Activated CD4-positive, alpha-beta T cell treated with anti-CD3 and anti-CD28 coated beads, Interleukin-2, amount 10 ng/mL, durations not matched to agents 24 days and 14 days (primary cell): Measurements from ENCODE around the gene CDCA8. TPM values are rescaled to one million over a fixed set of nuclear protein-coding genes. Genes with fewer than 3 reads are reported as not detected.

Experiments used
- DNase-seq: peaks from one replicate; pipeline ENCODE4 v3.0.0; 2022
- H3K27ac Mint-ChIP-seq: one replicate; pipeline ENCODE4 v1.8.0; 2022; ENCODE audit warnings: mild to moderate bottlenecking, mixed read lengths
- H3K27me3 Mint-ChIP-seq: one replicate; pipeline ENCODE4 v1.8.0; 2022; ENCODE audit warnings: mixed read lengths
- H3K36me3 Mint-ChIP-seq: one replicate; pipeline ENCODE4 v1.8.0; 2022; ENCODE audit warnings: low read depth, mild to moderate bottlenecking, mixed read lengths
- H3K4me1 Mint-ChIP-seq: one replicate; pipeline ENCODE4 v1.8.0; 2021; ENCODE audit warnings: mixed read lengths
- H3K4me3 Mint-ChIP-seq: one replicate; pipeline ENCODE4 v1.8.0; 2022; ENCODE audit warnings: mild to moderate bottlenecking, moderate library complexity, mixed read lengths
- H3K9me3 Mint-ChIP-seq: one replicate; pipeline ENCODE4 v1.8.0; 2021; ENCODE audit warnings: mixed read lengths
- intact Hi-C: fragments of 100-400 bp; cut with micrococcal nuclease; formaldehyde crosslinking; loops from one replicate; pipeline ENCODE4 v1.15.1; 2023
- total RNA-seq: library from RNA; stranded (reverse); gene quantifications from 2 replicates; pipeline ENCODE4 v1.2.3, GENCODE V29; 2022

CDCA8 gene
- total RNA-seq, 1 donor from 2014 or later: 35.9 TPM

GRCh38 chr1:37662031-37662755 is 30.1 kb upstream of the CDCA8 start:
- Mint-ChIP-seq H3K4me3 (no peak overlapping the region), H3K9me3 (no peaks in the 10 kb centered on the region), H3K4me1 (no peaks in the 10 kb centered on the region), H3K27me3 (peaks cover 12% of the 10 kb centered on the region), H3K27ac (no peak overlapping the region), H3K36me3 (no peaks in the 10 kb centered on the region)
- intact Hi-C loops: no loop called here
- DNase-seq: no peak

GRCh38 chr1:37663426-37664000 is 28.8 kb upstream of the CDCA8 start:
- intact Hi-C loops: no loop called here
- peaks cover 11% of the 10 kb centered on the region for H3K27me3 Mint-ChIP-seq
- no peak overlapping the region for H3K4me3 Mint-ChIP-seq
- DNase-seq: no peak
- H3K9me3 Mint-ChIP-seq: no peaks in the 10 kb centered on the region
- H3K4me1 Mint-ChIP-seq: no peaks in the 10 kb centered on the region
- no peaks in the 10 kb centered on the region for H3K36me3 Mint-ChIP-seq
- no peak overlapping the region for H3K27ac Mint-ChIP-seq

DNA sequence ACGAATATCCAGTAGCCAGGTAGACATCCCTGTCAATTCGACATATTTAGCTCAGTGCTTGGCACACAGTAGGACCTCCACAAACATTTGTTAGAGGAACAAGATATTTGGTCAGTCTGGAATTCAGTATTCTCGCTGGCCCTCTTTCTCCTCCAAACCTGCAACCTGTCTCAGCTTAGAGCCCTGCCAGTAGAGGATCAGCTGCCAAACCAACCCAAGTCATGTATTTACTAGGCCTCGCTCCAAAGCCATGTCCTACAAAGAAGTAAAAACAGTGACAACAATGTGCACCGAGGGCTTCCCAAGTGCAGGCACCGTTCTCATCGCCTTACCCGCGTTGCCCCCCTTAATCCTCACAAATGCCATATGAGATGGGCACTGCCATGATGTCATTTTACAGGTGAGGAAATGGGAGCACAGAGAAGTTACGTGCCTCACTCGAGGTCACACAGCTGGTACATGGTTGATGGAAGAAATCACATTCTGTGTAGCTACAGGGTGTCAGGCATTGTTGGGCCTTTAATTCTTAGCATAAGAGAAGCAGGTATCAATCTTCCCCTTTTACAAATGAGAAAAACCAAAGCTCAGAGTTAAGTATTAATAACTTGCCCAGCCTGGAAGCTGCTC is 26.0 kb upstream of the CDCA8 start:
- Mint-ChIP-seq H3K36me3 (no peaks in the 10 kb centered on the region), H3K27ac (no peak overlapping the region), H3K4me3 (no peak overlapping the region), H3K4me1 (no peaks in the 10 kb centered on the region), H3K9me3 (no peaks in the 10 kb centered on the region), H3K27me3 (peaks cover 9% of the 10 kb centered on the region)
- no peak for DNase-seq
- intact Hi-C loops: no loop called here

- intact Hi-C loops: no loop called here
- no peak overlapping the region for H3K27ac Mint-ChIP-seq
- H3K9me3 Mint-ChIP-seq: no peaks in the 10 kb centered on the region
- H3K4me1 Mint-ChIP-seq: no peaks in the 10 kb centered on the region
- H3K4me3 Mint-ChIP-seq: no peak overlapping the region
- no peaks in the 10 kb centered on the region for H3K36me3 Mint-ChIP-seq
- H3K27me3 Mint-ChIP-seq: peaks cover 16% of the 10 kb centered on the region
- no peak for DNase-seq
These were observed 25.2 kb upstream of the CDCA8 start for GRCh38 chr1:37667023-37667671.

GRCh38 chr1:37670133-37670532 is 22.2 kb upstream of the CDCA8 start:
- peaks cover 28% of the 10 kb centered on the region for H3K27me3 Mint-ChIP-seq
- H3K4me1 Mint-ChIP-seq: peaks cover 14% of the 10 kb centered on the region
- H3K4me3 Mint-ChIP-seq: no peak overlapping the region
- no peaks in the 10 kb centered on the region for H3K9me3 Mint-ChIP-seq
- no peaks in the 10 kb centered on the region for H3K36me3 Mint-ChIP-seq
- DNase-seq: no peak
- intact Hi-C loops: no loop called here
- H3K27ac Mint-ChIP-seq: no peak overlapping the region

DNA sequence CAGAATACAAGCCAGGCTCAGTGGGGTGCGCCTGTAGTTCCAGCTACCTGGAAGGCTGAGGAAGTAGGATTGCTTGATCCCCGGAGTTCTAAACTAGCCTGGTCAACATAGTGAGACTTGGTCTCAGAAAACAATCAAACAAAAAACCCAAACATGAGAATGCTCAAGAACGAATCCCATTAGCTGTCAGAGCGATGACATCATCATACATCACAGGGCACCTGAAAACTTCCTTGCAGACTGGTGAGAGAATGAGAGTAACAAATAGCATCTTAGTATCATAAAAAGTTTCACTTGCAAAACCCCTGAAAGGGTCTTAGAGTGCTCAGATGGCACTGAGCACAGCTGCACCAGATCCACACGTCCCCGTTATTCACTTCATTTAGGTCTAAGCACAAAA is 21.1 kb upstream of the CDCA8 start:
- intact Hi-C loops: no loop called here
- no peak for DNase-seq
- H3K4me1 Mint-ChIP-seq: peaks cover 15% of the 10 kb centered on the region
- H3K9me3 Mint-ChIP-seq: no peaks in the 10 kb centered on the region
- no peak overlapping the region for H3K4me3 Mint-ChIP-seq
- no peak overlapping the region for H3K27ac Mint-ChIP-seq
- H3K27me3 Mint-ChIP-seq: peaks cover 36% of the 10 kb centered on the region
- no peaks in the 10 kb centered on the region for H3K36me3 Mint-ChIP-seq

- Mint-ChIP-seq H3K4me3 (no peak overlapping the region), H3K36me3 (no peaks in the 10 kb centered on the region), H3K27ac (no peak overlapping the region), H3K9me3 (no peaks in the 10 kb centered on the region), H3K4me1 (peaks cover 21% of the 10 kb centered on the region), H3K27me3 (peaks cover 43% of the 10 kb centered on the region)
- no peak for DNase-seq
- intact Hi-C loops: no loop called here
These were observed 20.0 kb upstream of the CDCA8 start for GRCh38 chr1:37672136-37672870.

GRCh38 chr1:37673920-37674319 is 18.4 kb upstream of the CDCA8 start:
- H3K27ac Mint-ChIP-seq: peak overlapping the region; percentile 29
- H3K4me3 Mint-ChIP-seq: peak overlapping the region; percentile 46
- peaks cover 21% of the 10 kb centered on the region for H3K4me1 Mint-ChIP-seq
- no peaks in the 10 kb centered on the region for H3K9me3 Mint-ChIP-seq
- intact Hi-C loops: no loop called here
- peaks cover 40% of the 10 kb centered on the region for H3K27me3 Mint-ChIP-seq
- DNase-seq: peak; percentile 94
- H3K36me3 Mint-ChIP-seq: no peaks in the 10 kb centered on the region

DNA sequence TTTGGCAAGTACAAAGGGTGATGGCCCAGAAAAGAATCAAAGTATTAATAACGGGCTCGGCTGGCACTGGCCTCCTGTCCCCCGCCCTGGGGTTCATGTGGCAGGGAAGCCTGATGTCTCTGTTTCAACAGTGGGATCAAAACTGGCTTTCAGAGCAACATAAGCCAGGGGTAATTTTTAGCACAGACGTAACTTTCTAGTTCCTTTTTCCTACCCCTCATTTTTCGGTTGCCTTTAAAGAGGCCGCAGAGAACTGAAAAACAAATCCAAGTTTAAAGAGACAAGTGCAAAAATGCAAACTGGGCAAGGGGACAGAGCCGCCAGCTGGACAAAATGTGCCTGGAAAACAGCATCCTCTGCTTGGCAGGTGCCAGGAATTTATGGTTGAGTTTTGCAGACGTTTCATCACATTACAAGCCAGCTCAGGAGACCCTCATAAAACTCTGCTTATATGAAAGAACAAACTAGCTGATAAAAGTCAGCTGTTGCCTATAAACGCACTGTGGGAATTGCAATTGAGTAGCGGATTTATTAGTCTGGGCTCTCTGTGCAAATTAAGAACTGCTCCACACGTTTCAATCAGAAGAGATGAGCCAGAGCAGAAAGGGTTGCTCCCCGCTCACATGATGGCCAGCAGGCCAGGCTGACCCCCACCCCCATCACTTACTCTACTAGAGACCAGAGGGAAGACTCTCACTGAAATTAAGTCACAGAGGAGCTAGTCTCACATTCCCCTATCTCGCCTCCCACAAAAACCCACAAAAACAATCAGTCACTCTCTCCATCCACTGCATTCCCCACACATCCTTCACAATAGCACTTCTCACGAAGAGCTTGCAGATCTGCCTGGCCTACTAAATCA is 15.8 kb upstream of the CDCA8 start:
- H3K36me3 Mint-ChIP-seq: peaks cover 3% of the 10 kb centered on the region
- H3K27ac Mint-ChIP-seq: no peak overlapping the region
- H3K9me3 Mint-ChIP-seq: no peaks in the 10 kb centered on the region
- intact Hi-C loops: no loop called here
- no peak for DNase-seq
- peaks cover 36% of the 10 kb centered on the region for H3K27me3 Mint-ChIP-seq
- peaks cover 21% of the 10 kb centered on the region for H3K4me1 Mint-ChIP-seq
- no peak overlapping the region for H3K4me3 Mint-ChIP-seq

GRCh38 chr1:37677143-37677439 is 15.2 kb upstream of the CDCA8 start:
- H3K4me1 Mint-ChIP-seq: peaks cover 21% of the 10 kb centered on the region
- H3K36me3 Mint-ChIP-seq: peaks cover 3% of the 10 kb centered on the region
- H3K9me3 Mint-ChIP-seq: no peaks in the 10 kb centered on the region
- peaks cover 30% of the 10 kb centered on the region for H3K27me3 Mint-ChIP-seq
- no peak for DNase-seq
- H3K4me3 Mint-ChIP-seq: no peak overlapping the region
- H3K27ac Mint-ChIP-seq: no peak overlapping the region
- intact Hi-C loops: no loop called here

- H3K4me1 Mint-ChIP-seq: peaks cover 23% of the 10 kb centered on the region
- no peak overlapping the region for H3K4me3 Mint-ChIP-seq
- peaks cover 9% of the 10 kb centered on the region for H3K36me3 Mint-ChIP-seq
- no peaks in the 10 kb centered on the region for H3K9me3 Mint-ChIP-seq
- peaks cover 23% of the 10 kb centered on the region for H3K27me3 Mint-ChIP-seq
- no peak overlapping the region for H3K27ac Mint-ChIP-seq
- DNase-seq: no peak
- intact Hi-C loops: no loop called here
These were observed 14.5 kb upstream of the CDCA8 start for GRCh38 chr1:37677808-37678207.

- DNase-seq: no peak
- Mint-ChIP-seq H3K27ac (no peak overlapping the region), H3K9me3 (no peaks in the 10 kb centered on the region), H3K27me3 (peaks cover 10% of the 10 kb centered on the region), H3K4me3 (no peak overlapping the region), H3K4me1 (peaks cover 12% of the 10 kb centered on the region), H3K36me3 (peaks cover 28% of the 10 kb centered on the region)
- intact Hi-C loops: no loop called here
These were observed 11.4 kb upstream of the CDCA8 start for GRCh38 chr1:37680933-37681332.

- Mint-ChIP-seq H3K9me3 (no peaks in the 10 kb centered on the region), H3K27me3 (no peaks in the 10 kb centered on the region), H3K4me1 (peaks cover 6% of the 10 kb centered on the region), H3K36me3 (peaks cover 36% of the 10 kb centered on the region), H3K27ac (no peak overlapping the region), H3K4me3 (no peak overlapping the region)
- peak; percentile 93 for DNase-seq
- intact Hi-C loops: loop anchor here (1.0 to 2.0 kb wide), 3 partner anchors 79 to 227 kb away; no protein-coding TSS in a partner anchor
These were observed 9.9 kb upstream of the CDCA8 start for GRCh38 chr1:37682334-37682987.
